PC-9 (cell line): ENCODE data around the gene MYO15B. TPM values are rescaled to one million over a fixed set of nuclear protein-coding genes. Genes with fewer than 3 reads are reported as not detected.

ENCODE experiments used
- BruUV-seq: library from RNA; stranded (reverse); fragments of 400-500 nt; replicated peaks from 2 replicates; lab custom pipeline; 2021; lab: Mats Ljungman, UMichigan
- CTCF ChIA-PET: fragments of 300-600 bp; sonication (Branson Sonifier 250); formaldehyde crosslinking; loops from one replicate; lab custom pipeline; 2022; ENCODE audit warnings: antibody characterized with exemption; lab: Charles Lee
- POLR2A ChIA-PET: fragments of 300-600 bp; sonication (Branson Sonifier 250); formaldehyde crosslinking; loops from one replicate; lab custom pipeline; 2022; ENCODE audit warnings: antibody characterized with exemption; ENCODE audit not compliant: unreplicated experiment; lab: Charles Lee
- DNase-seq, 2 experiments: peaks; one replicate each; pipeline versions ENCODE4 v3.0.0 to v3.0.0-alpha.2; 2015 to 2022; ENCODE audit warnings: mixed read lengths in 1 of 2
- H2AFZ ChIP-seq: fragments of 200-600 bp; sonication (generic); 2 replicates; pipeline ENCODE4 v1.8.1; 2017; ENCODE audit warnings: antibody characterized with exemption
- H3F3A ChIP-seq: fragments of 200-600 bp; sonication (generic); 2 replicates; pipeline ENCODE4 v1.8.1; 2017; ENCODE audit warnings: antibody characterized with exemption, mild to moderate bottlenecking, low read depth; ENCODE audit not compliant: insufficient read depth
- H3K27ac ChIP-seq: fragments of 200-600 bp; sonication (generic); 2 replicates; pipeline ENCODE4 v1.6.1; 2016; ENCODE audit warnings: mixed run types
- H3K27me3 ChIP-seq: fragments of 200-600 bp; sonication (generic); 2 replicates; pipeline ENCODE4 v1.6.1; 2016; ENCODE audit warnings: low read depth, mixed run types; ENCODE audit not compliant: insufficient read depth
- H3K36me3 ChIP-seq: fragments of 200-600 bp; sonication (generic); 2 replicates; pipeline ENCODE4 v1.6.1; 2016; ENCODE audit warnings: low read depth, mixed run types
- H3K4me1 ChIP-seq: fragments of 200-600 bp; sonication (generic); replicated peaks from 2 replicates; pipeline ENCODE4 v1.6.1; 2016; ENCODE audit warnings: mixed run types; ENCODE audit not compliant: insufficient read depth
- H3K4me2 ChIP-seq: fragments of 200-600 bp; sonication (generic); 2 replicates; pipeline ENCODE4 v1.6.1; 2017; ENCODE audit warnings: mixed run types
- H3K4me3 ChIP-seq: fragments of 200-600 bp; sonication (generic); 2 replicates; pipeline ENCODE4 v1.6.1; 2016; ENCODE audit warnings: mixed run types
- H3K79me2 ChIP-seq: fragments of 200-600 bp; sonication (generic); 2 replicates; pipeline ENCODE4 v1.6.1; 2017; ENCODE audit warnings: low read depth, mixed run types
- H3K9me2 ChIP-seq: fragments of 200-600 bp; sonication (generic); 2 replicates; pipeline ENCODE4 v1.8.1; 2017; ENCODE audit warnings: mild to moderate bottlenecking; ENCODE audit not compliant: insufficient read depth
- H3K9me3 ChIP-seq: fragments of 200-600 bp; sonication (generic); 2 replicates; pipeline ENCODE4 v1.8.1; 2016; ENCODE audit warnings: low read depth; ENCODE audit not compliant: insufficient read depth
- H4K20me1 ChIP-seq: fragments of 200-600 bp; sonication (generic); 2 replicates; pipeline ENCODE4 v1.8.1; 2017; ENCODE audit not compliant: insufficient read depth
- EZH2 ChIP-seq: fragments of 200-600 bp; sonication (generic); IDR thresholded peaks from 2 replicates; pipeline ENCODE4 v1.8.0; 2017; ENCODE audit warnings: antibody characterized with exemption, low read depth
- intact Hi-C: fragments of 100-400 bp; cut with micrococcal nuclease; formaldehyde crosslinking; loops from one replicate; pipeline ENCODE4 v1.10.0; 2022; ENCODE audit not compliant: unreplicated experiment
- total RNA-seq: library from RNA; stranded (reverse); gene quantifications from 2 replicates; pipeline ENCODE4 v1.2.3, GENCODE V29; 2021
- TF ChIP-seq, protein P1 (sequence below): fragments of 200-600 bp; sonication (generic); conservative IDR thresholded peaks from 2 replicates; pipeline ENCODE4 v1.6.1; 2017; ENCODE audit warnings: mixed run types, antibody characterized with exemption, mild to moderate bottlenecking, moderate library complexity

MYO15B gene
- total RNA-seq, 1 experiment from 2014 or later = 53.5 TPM

DNA sequence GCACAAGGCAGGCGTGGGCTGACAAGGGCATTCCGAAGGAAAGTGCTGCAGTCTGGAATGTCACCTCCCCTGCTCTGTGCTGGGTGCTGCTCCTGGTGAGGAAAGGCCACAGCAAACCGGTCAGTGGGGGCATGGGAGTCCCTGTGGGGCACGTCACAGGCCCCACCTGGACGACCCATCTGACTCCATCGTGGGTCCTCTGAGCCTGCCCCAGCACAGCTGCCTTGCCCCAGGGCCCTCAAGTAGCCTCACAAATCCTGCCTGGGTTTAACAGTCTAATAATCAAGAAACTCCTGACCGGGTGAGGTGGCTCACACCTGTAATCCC is 2.8 kb upstream of the MYO15B start:
- H3F3A ChIP-seq = peaks cover 9% of the 10 kb centered on the region; the same call in 1 of the 2 replicates
- no peaks in the 10 kb centered on the region for H3K36me3 ChIP-seq
- H3K4me3 ChIP-seq = no peak overlapping the region
- intact Hi-C loops = loop anchor here (5.0 kb wide), 1 partner anchor 38 kb away; no protein-coding TSS in a partner anchor
- H2AFZ ChIP-seq = no peak overlapping the region
- H3K4me2 ChIP-seq = no peak overlapping the region
- no TSS peak for BruUV-seq
- no peaks in the 10 kb centered on the region for H3K4me1 ChIP-seq
- CTCF ChIA-PET = interaction anchor here (1.2 kb wide), 1 partner anchor 17 kb away, joined by 3 read pairs; no protein-coding TSS in a partner anchor
- no peaks in the 10 kb centered on the region for H3K79me2 ChIP-seq
- H3K9me2 ChIP-seq = no peaks in the 10 kb centered on the region
- POLR2A ChIA-PET = no interaction called here
- no peak overlapping the region for H3K27ac ChIP-seq
- no peak for DNase-seq
- H3K27me3 ChIP-seq = no peaks in the 10 kb centered on the region
- H4K20me1 ChIP-seq = no peaks in the 10 kb centered on the region
- no peaks in the 10 kb centered on the region for H3K9me3 ChIP-seq
- TF ChIP-seq, protein P1, sequence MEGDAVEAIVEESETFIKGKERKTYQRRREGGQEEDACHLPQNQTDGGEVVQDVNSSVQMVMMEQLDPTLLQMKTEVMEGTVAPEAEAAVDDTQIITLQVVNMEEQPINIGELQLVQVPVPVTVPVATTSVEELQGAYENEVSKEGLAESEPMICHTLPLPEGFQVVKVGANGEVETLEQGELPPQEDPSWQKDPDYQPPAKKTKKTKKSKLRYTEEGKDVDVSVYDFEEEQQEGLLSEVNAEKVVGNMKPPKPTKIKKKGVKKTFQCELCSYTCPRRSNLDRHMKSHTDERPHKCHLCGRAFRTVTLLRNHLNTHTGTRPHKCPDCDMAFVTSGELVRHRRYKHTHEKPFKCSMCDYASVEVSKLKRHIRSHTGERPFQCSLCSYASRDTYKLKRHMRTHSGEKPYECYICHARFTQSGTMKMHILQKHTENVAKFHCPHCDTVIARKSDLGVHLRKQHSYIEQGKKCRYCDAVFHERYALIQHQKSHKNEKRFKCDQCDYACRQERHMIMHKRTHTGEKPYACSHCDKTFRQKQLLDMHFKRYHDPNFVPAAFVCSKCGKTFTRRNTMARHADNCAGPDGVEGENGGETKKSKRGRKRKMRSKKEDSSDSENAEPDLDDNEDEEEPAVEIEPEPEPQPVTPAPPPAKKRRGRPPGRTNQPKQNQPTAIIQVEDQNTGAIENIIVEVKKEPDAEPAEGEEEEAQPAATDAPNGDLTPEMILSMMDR = no peak
- no peak for TF ChIP-seq EZH2

DNA sequence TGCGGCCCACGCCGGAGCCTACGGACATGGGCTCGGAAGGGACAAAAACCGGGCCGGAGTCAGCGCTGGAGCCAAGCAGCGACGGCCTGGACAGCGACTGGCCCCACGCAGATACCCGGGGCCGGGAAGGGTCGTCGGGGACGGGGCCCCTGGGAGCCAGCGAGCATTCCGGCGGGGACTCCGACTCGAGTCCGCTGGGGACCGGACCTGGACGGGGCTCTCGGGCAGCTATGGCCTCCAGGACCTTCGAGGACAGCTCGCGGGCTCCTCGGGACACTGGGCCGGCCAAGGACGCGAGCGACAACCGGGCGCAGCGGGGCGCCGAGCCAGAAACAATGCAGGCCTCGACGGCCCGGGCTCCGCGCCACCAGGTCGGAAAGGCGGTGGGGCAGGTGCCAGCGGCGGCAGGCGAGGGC is 1.0 kb downstream of the MYO15B start:
- ChIA-PET CTCF (interaction anchor here (0.5 kb wide), 1 partner anchor 350 kb away, joined by 3 read pairs; no protein-coding TSS in a partner anchor), POLR2A (interaction anchor here (0.5 kb wide), 1 partner anchor 57 kb away, joined by 3 read pairs; no protein-coding TSS in a partner anchor)
- peak overlapping the region; percentile 66 for H3K4me2 ChIP-seq
- no peaks in the 10 kb centered on the region for H3K36me3 ChIP-seq
- H3K27ac ChIP-seq = no peak overlapping the region
- H3K4me1 ChIP-seq = no peaks in the 10 kb centered on the region
- H2AFZ ChIP-seq = peak overlapping the region; percentile 39; the same call in 1 of the 2 replicates
- no peaks in the 10 kb centered on the region for H3K79me2 ChIP-seq
- peak overlapping the region; percentile 35; the same call in 1 of the 2 replicates for H3K4me3 ChIP-seq
- no peak for DNase-seq
- H3K27me3 ChIP-seq = no peaks in the 10 kb centered on the region
- TF ChIP-seq, protein P1 = no peak
- no peak for TF ChIP-seq EZH2
- no peaks in the 10 kb centered on the region for H3K9me3 ChIP-seq
- H4K20me1 ChIP-seq = no peaks in the 10 kb centered on the region
- peaks cover 11% of the 10 kb centered on the region; the same call in 1 of the 2 replicates for H3F3A ChIP-seq
- H3K9me2 ChIP-seq = no peaks in the 10 kb centered on the region
- no TSS peak for BruUV-seq
- intact Hi-C loops = loop anchor here (1.0 to 5.0 kb wide), 3 partner anchors 41 to 72 kb away; partner anchors contain the start of genes LLGL2 and TSEN54

DNA sequence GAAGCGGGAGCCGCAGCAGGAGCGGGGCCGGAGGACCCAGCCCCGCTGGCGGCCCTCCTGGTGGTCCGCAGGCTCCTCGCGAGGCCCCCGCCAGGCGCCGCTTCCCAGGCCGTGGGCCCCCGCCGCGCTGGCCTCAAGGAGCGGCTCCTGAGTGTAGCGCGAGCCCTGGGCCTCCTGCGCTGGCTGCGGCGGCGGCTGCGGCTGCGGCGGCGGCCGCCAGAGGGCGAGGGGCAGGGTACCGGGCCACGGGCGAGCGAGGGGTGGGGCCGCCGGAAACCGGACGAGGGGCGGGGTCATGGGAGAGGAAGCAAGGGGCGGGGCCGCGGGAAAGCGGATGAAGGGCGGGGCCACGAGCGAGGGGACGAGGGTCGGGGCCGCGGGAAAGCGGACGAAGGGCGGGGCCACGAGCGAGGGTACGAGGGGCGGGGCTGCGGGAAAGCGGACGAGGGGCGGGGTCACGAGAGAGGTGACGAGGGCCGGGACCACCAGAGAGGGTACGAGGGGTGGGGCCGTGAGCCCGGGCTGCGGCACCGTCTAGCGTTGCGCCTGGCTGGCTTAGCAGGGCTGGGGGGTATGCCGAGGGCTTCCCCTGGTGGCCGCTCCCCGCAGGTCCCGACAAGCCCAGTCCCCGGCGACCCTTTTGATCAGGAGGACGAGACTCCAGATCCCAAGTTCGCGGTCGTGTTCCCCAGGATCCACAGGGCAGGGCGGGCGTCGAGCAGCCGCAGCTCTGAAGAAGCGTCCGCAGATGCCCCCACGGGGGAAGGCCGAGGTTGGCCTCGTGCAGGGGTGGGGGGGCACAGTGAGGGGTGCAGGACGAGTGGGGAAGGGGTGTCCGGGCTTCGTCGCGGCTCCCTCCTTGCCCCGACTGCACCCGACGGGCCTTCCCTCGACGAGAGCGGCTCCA is 1.7 kb downstream of the MYO15B start:
- Histone ChIP-seq H3K9me3 (no peaks in the 10 kb centered on the region), H3K4me1 (no peaks in the 10 kb centered on the region), H3K79me2 (no peaks in the 10 kb centered on the region), H3K27me3 (no peaks in the 10 kb centered on the region), H3K9me2 (no peaks in the 10 kb centered on the region), H3K4me2 (peak overlapping the region; percentile 85), H3K36me3 (no peaks in the 10 kb centered on the region), H3K27ac (no peak overlapping the region), H4K20me1 (no peaks in the 10 kb centered on the region), H3F3A (peaks cover 11% of the 10 kb centered on the region; the same call in 1 of the 2 replicates), H3K4me3 (peak overlapping the region; percentile 61), H2AFZ (peak overlapping the region; percentile 84)
- POLR2A ChIA-PET = no interaction called here
- TF ChIP-seq EZH2 = no peak
- TF ChIP-seq, protein P1 = no peak; the same call in 1 of the 2 replicates
- CTCF ChIA-PET = interaction anchor here (0.7 to 1.4 kb wide), 2 partner anchors 12 to 84 kb away, joined by 3 to 10 read pairs; no protein-coding TSS in a partner anchor
- intact Hi-C loops = loop anchor here (1.0 to 5.0 kb wide), 3 partner anchors 42 to 73 kb away; partner anchors contain the start of genes LLGL2 and TSEN54
- no TSS peak for BruUV-seq
- DNase-seq = peak; percentile 51 to 93
